Body of pancreas (tissue), 4 donors: ENCODE data around the gene PITRM1. TPM values are rescaled to one million over a fixed set of nuclear protein-coding genes. Genes with fewer than 3 reads are reported as not detected.

ENCODE experiments used
- ATAC-seq: fragments of 150-250 bp; one replicate; pipeline ENCODE4 v1.9.1; 2016
- DNase-seq, 4 donors: peaks; one replicate each; pipeline ENCODE4 v3.0.0-alpha.2; 2019
- H3K27ac ChIP-seq, 4 donors: fragments of 200-600 bp; sonication (generic); 1 replicate in 3 of 4; 2 replicates in 1 of 4; pipeline versions ENCODE4 v1.5.1 to v1.6.1; 2016 to 2019; ENCODE audit warnings: mild to moderate bottlenecking in 1 of 4, mixed read lengths in 1 of 4, moderate library complexity in 1 of 4
- H3K27me3 ChIP-seq, 2 donors: fragments of 200-600 bp; sonication (generic); one replicate each; pipeline ENCODE4 v1.6.0; 2016; ENCODE audit warnings: mild to moderate bottlenecking in 1 of 2
- H3K36me3 ChIP-seq, 2 donors: fragments of 200-600 bp; sonication (generic); replicated peaks in 1 of 2; 2 replicates each; pipeline ENCODE4 v1.5.1; 2016; ENCODE audit warnings: low read depth in 2 of 2; ENCODE audit not compliant: insufficient read depth in 1 of 2
- H3K4me1 ChIP-seq: fragments of 200-600 bp; sonication (generic); one replicate; pipeline ENCODE4 v1.6.0; 2016
- H3K4me3 ChIP-seq, 2 donors: fragments of 200-600 bp; sonication (generic); 1 replicate in 1 of 2; 2 replicates in 1 of 2; pipeline ENCODE4 v1.5.1; 2016 to 2019
- H3K9me3 ChIP-seq, 3 donors: fragments of 200-600 bp; sonication (generic); 1 replicate in 2 of 3; 2 replicates in 1 of 3; pipeline ENCODE4 v1.5.1; 2016
- CTCF ChIP-seq, 7 experiments: fragments of 450-650 bp in 4 of 7; fragments of 200-600 bp in 3 of 7; sonication (generic) in 3 of 7; IDR thresholded peaks; one replicate each; pipeline ENCODE4 v1.5.1; 2016 to 2019; ENCODE audit warnings: antibody characterized with exemption in 7 of 7
- POLR2A ChIP-seq, 3 donors: fragments of 450-650 bp; IDR thresholded peaks; one replicate each; pipeline ENCODE4 v1.6.1; 2016; ENCODE audit warnings: antibody characterized with exemption in 3 of 3, mild to moderate bottlenecking in 2 of 3
- WGBS, 2 donors: methylation state at CpG; one replicate each; pipeline ENCODE4 v1.1.5; 2017; 5-methylcytosine and 5-hydroxymethylcytosine counted together
- intact Hi-C: fragments of 100-400 bp; cut with DNase I; formaldehyde crosslinking; loops from one replicate; pipeline ENCODE4 v1.15.1; 2023
- total RNA-seq, 2 donors: library from RNA; depleted of rRNA; stranded (reverse); fragments of >200 nt; gene quantifications; one replicate each; pipeline ENCODE4 v1.1.0, GENCODE V29; 2016

Gene PITRM1
- total RNA-seq, 2 donors from 2014 or later: 34.9 to 45.4 TPM

DNA sequence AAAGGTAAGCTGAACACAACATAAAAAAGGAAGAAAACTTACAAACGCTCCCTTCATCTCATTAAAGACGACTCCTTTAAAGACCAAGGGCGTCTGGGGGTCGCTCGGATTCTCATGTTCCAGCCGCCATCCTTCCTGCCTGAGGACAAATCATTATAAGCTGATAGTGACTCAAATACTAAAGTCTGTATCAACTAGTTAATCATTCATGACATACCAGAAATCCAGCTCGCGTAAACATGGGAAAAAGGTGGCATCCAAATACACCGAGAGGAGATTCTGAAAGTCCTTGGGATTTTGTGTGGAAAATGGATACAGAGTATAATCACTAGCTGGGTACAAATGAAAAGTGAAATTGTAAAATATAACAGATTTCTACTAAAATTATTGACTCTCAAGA is 7.4 kb downstream of the PITRM1 start:
- Histone ChIP-seq H3K4me1 (no peaks in the 10 kb centered on the region), H3K9me3 (no peaks in the 10 kb centered on the region), H3K36me3 (peaks cover 19 to 25% of the 10 kb centered on the region in 2 donors), H3K4me3 (no peak overlapping the region), H3K27me3 (no peaks in the 10 kb centered on the region), H3K27ac (no peak overlapping the region)
- ATAC-seq (no peak), DNase-seq (no peak)
- TF ChIP-seq POLR2A (IDR thresholded peaks at IDR 0.05) (no peak), CTCF (IDR thresholded peaks at IDR 0.05) (no peak)
- intact Hi-C loops: no loop called here
- 79 to 84% methylated on average over 9 of the region's 9 CpGs for WGBS, 2 donors

DNA sequence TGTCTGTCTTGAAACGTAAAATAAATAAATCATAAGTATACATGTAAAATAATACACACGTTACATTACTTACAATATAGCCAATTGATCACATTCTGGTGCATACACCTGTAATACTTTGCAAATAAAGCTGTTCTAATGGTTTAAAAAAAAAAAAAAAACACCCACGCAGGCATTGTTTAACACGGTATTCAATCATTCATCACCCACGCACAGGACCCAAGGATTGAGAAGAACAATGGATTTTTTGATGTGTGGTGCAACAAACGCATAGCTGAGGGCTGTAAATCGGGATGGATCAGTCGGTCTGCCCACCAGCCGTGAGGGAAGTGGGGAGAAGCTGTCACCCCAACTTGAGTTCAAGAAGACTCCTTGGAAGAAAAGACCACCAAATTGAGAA is 8.7 kb downstream of the PITRM1 start:
- DNase-seq (no peak), ATAC-seq (no peak)
- TF ChIP-seq POLR2A (IDR thresholded peaks at IDR 0.05) (no peak), CTCF (IDR thresholded peaks at IDR 0.05) (no peak)
- no peak overlapping the region for H3K27ac ChIP-seq
- no peak overlapping the region for H3K4me3 ChIP-seq
- H3K36me3 ChIP-seq: peaks cover 24 to 33% of the 10 kb centered on the region in 2 donors
- 68 to 85% methylated on average over 9 of the region's 9 CpGs for WGBS, 2 donors
- intact Hi-C loops: no loop called here
- H3K9me3 ChIP-seq: no peaks in the 10 kb centered on the region
- H3K4me1 ChIP-seq: no peaks in the 10 kb centered on the region
- no peaks in the 10 kb centered on the region for H3K27me3 ChIP-seq

GRCh38 chr10:3162533-3162932 is 10.0 kb downstream of the PITRM1 start:
- Histone ChIP-seq H3K9me3 (no peaks in the 10 kb centered on the region), H3K4me1 (no peaks in the 10 kb centered on the region), H3K27ac (no peak overlapping the region), H3K36me3 (peaks cover 24 to 43% of the 10 kb centered on the region in 2 donors), H3K27me3 (no peaks in the 10 kb centered on the region), H3K4me3 (no peak overlapping the region)
- DNase-seq (no peak), ATAC-seq (no peak)
- TF ChIP-seq POLR2A (IDR thresholded peaks at IDR 0.05) (no peak), CTCF (IDR thresholded peaks at IDR 0.05) (no peak)
- whole genome bisulfite sequencing, 2 donors: 97 to 98% methylated on average over 9 of the region's 9 CpGs
- intact Hi-C loops: no loop called here

DNA sequence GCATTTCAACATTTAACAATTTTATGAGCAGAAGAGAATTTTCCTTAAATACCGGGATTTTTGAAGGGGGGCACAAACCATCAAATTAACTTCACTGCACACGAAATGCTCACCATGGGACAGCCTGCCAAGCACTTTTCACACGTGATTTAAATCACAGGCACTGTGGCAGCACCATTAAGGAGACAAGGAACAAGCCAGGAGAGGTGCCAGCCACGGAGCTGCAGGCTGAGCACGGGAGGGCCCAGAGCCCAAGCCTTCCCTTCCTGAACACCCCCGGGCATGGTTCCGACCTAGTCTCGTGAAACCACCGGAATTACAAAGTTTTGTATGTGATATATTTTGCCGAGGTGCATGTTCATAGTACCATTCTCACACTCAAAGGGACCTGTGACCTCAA is 13.4 kb downstream of the PITRM1 start:
- TF ChIP-seq CTCF (IDR thresholded peaks at IDR 0.05) (no peak), POLR2A (IDR thresholded peaks at IDR 0.05) (no peak)
- WGBS, 2 donors: 86 to 92% methylated on average over 10 of the region's 10 CpGs
- Histone ChIP-seq H3K9me3 (no peaks in the 10 kb centered on the region), H3K36me3 (peaks cover 29 to 42% of the 10 kb centered on the region in 2 donors), H3K27ac (no peak overlapping the region), H3K27me3 (no peaks in the 10 kb centered on the region), H3K4me1 (no peaks in the 10 kb centered on the region), H3K4me3 (no peak overlapping the region)
- ATAC-seq (no peak), DNase-seq (no peak)
- intact Hi-C loops: no loop called here

GRCh38 chr10:3154666-3155065 is 17.9 kb downstream of the PITRM1 start:
- H3K36me3 ChIP-seq: peaks cover 28 to 44% of the 10 kb centered on the region in 2 donors
- TF ChIP-seq CTCF (IDR thresholded peaks at IDR 0.05) (no peak), POLR2A (IDR thresholded peaks at IDR 0.05) (no peak)
- no peak for DNase-seq
- no peak for ATAC-seq
- no peak overlapping the region for H3K27ac ChIP-seq
- 96 to 97% methylated on average over 10 of the region's 10 CpGs for WGBS, 2 donors
- intact Hi-C loops: no loop called here
- no peaks in the 10 kb centered on the region for H3K4me1 ChIP-seq
- no peaks in the 10 kb centered on the region for H3K27me3 ChIP-seq
- H3K4me3 ChIP-seq: no peak overlapping the region
- no peaks in the 10 kb centered on the region for H3K9me3 ChIP-seq
